NCI-H187 (cell line): ENCODE results near the gene PSEN2.
"Not testable (repeated sequence)": the region's sequence is repeated elsewhere in the genome, so short reads cannot be mapped to it uniquely, and the experiment has no call there.

Experiments
- DNase-seq, 2 experiments: peaks; one replicate each; lab custom pipeline; 2025; lab: John Stamatoyannopoulos, UW

Gene PSEN2

GRCh38 chr1:226916497-226916896 is 46.1 kb downstream of the PSEN2 start:
- no peak for DNase-seq

GRCh38 chr1:226919587-226919986 is 49.2 kb downstream of the PSEN2 start:
- no peak for DNase-seq

- no peak for DNase-seq
Observed at GRCh38 chr1:226919995-226920394, 49.6 kb downstream of the PSEN2 start.

- DNase-seq: no peak
Observed at GRCh38 chr1:226920446-226920894, 50.1 kb downstream of the PSEN2 start.

- DNase-seq: no peak
Observed at GRCh38 chr1:226921504-226921903, 51.1 kb downstream of the PSEN2 start.

- not testable (repeated sequence) for DNase-seq
Observed at GRCh38 chr1:226929260-226930111, 59.1 kb downstream of the PSEN2 start.

- no peak for DNase-seq
Observed at GRCh38 chr1:226934483-226935237, 64.2 kb downstream of the PSEN2 start.

GRCh38 chr1:226937940-226938725 is 67.7 kb downstream of the PSEN2 start:
- no peak for DNase-seq

- no peak for DNase-seq
Observed at GRCh38 chr1:226938903-226939437, 68.6 kb downstream of the PSEN2 start.

GRCh38 chr1:226939438-226940028 is 69.1 kb downstream of the PSEN2 start:
- peak; percentile 27 to 56 for DNase-seq

- DNase-seq: peak; percentile 88 to 95
Observed at GRCh38 chr1:226940029-226940805, 69.8 kb downstream of the PSEN2 start, which contains the start of gene COQ8A. Gene COQ8A (plus strand): TSS chr1:226940294. CDS start chr1:226961386, 21,092 bp downstream.

- DNase-seq: no peak
Observed at GRCh38 chr1:226940806-226941067, 70.3 kb downstream of the PSEN2 start.

GRCh38 chr1:226942392-226942791 is 72.0 kb downstream of the PSEN2 start:
- no peak for DNase-seq

GRCh38 chr1:226943156-226943555 is 72.7 kb downstream of the PSEN2 start:
- no peak for DNase-seq

- no peak for DNase-seq
Observed at GRCh38 chr1:226943927-226944326, 73.5 kb downstream of the PSEN2 start.

- peak in 1 of 2 experiments; percentile 14 for DNase-seq
Observed at GRCh38 chr1:226945106-226945857, 74.9 kb downstream of the PSEN2 start.
